Smooth muscle cell (in vitro differentiated cells): Measurements from ENCODE around the gene CHST12. TPM values are rescaled to one million over a fixed set of nuclear protein-coding genes. Genes with fewer than 3 reads are reported as not detected.
A peak's percentile ranks its signal among the peaks of the same experiment; 100 is the strongest.
"Not testable (repeated sequence)": the region's sequence is repeated elsewhere in the genome, so short reads cannot be mapped to it uniquely, and the experiment has no call there.

ENCODE experiments used
- DNase-seq: peaks from one replicate; lab custom pipeline; 2025; ENCODE audit not compliant: unreplicated experiment; lab: John Stamatoyannopoulos, UW
- H2AFZ ChIP-seq: fragments of 200-600 bp; sonication (generic); 2 replicates; pipeline ENCODE4 v1.6.0; 2016; ENCODE audit warnings: antibody characterized with exemption, low read depth, mild to moderate bottlenecking
- H3F3A ChIP-seq: fragments of 200-600 bp; sonication (generic); 2 replicates; pipeline ENCODE4 v1.6.0; 2017; ENCODE audit warnings: antibody characterized with exemption, low read depth
- H3K27ac ChIP-seq: fragments of 200-600 bp; sonication (generic); 2 replicates; pipeline ENCODE4 v1.5.1; 2016; ENCODE audit warnings: low read depth, mild to moderate bottlenecking
- H3K27me3 ChIP-seq: fragments of 200-600 bp; sonication (generic); 2 replicates; pipeline ENCODE4 v1.6.1; 2016; ENCODE audit warnings: low read depth, mild to moderate bottlenecking
- H3K36me3 ChIP-seq: fragments of 200-600 bp; sonication (generic); 2 replicates; pipeline ENCODE4 v1.5.1; 2016; ENCODE audit warnings: low read depth
- H3K4me1 ChIP-seq: fragments of 200-600 bp; sonication (generic); 2 replicates; pipeline ENCODE4 v1.5.1; 2016; ENCODE audit warnings: low read depth
- H3K4me2 ChIP-seq: fragments of 200-600 bp; sonication (generic); 2 replicates; pipeline ENCODE4 v1.6.0; 2016; ENCODE audit warnings: mild to moderate bottlenecking
- H3K4me3 ChIP-seq: fragments of 200-600 bp; sonication (generic); 2 replicates; pipeline ENCODE4 v1.5.1; 2016; ENCODE audit warnings: mild to moderate bottlenecking
- H3K79me2 ChIP-seq: fragments of 200-600 bp; sonication (generic); 2 replicates; pipeline ENCODE4 v1.6.0; 2016; ENCODE audit warnings: low read depth, mild to moderate bottlenecking
- H3K9ac ChIP-seq: fragments of 200-600 bp; sonication (generic); 2 replicates; pipeline ENCODE4 v1.6.0; 2016; ENCODE audit warnings: low read depth
- H3K9me3 ChIP-seq: fragments of 200-600 bp; sonication (generic); replicated peaks from 2 replicates; pipeline ENCODE4 v1.5.1; 2016; ENCODE audit warnings: low read depth
- H4K20me1 ChIP-seq: fragments of 200-600 bp; sonication (generic); 2 replicates; pipeline ENCODE4 v1.6.0; 2016; ENCODE audit warnings: low read depth
- CTCF ChIP-seq: fragments of 200-600 bp; sonication (generic); IDR thresholded peaks from 2 replicates; pipeline ENCODE4 v1.5.1; 2017; ENCODE audit warnings: borderline replicate concordance, mild to moderate bottlenecking, antibody characterized with exemption; ENCODE audit not compliant: insufficient read depth, poor library complexity, severe bottlenecking
- WGBS: methylation state at CpG from one replicate; pipeline ENCODE4 v1.1.7; 2016; ENCODE audit warnings: low lambda C conversion rate; 5-methylcytosine and 5-hydroxymethylcytosine counted together
- polyA plus RNA-seq: library from polyadenylated mRNA; unstranded; fragments of >200 nt; fragmentation: Nextera tagmentation; extraction: Ambion mirVana; gene quantifications from 2 replicates; pipeline ENCODE4 v1.2.1, GENCODE V29; 2016
- total RNA-seq: library from RNA; depleted of rRNA; stranded (reverse); fragments of >200 nt; gene quantifications from 2 replicates; pipeline ENCODE4 v1.2.3, GENCODE V29; 2014

Gene CHST12
- total and polyA plus RNA-seq, 2 experiments from 2014 or later: 10.1 to 19.7 TPM

GRCh38 chr7:2411815-2412586, 8.6 kb downstream of the CHST12 start:
- no peak overlapping the region for H3K9ac ChIP-seq
- H3K79me2 ChIP-seq: peaks cover 13% of the 10 kb centered on the region
- H3K27me3 ChIP-seq: no peaks in the 10 kb centered on the region
- H3K4me2 ChIP-seq: no peak overlapping the region
- 85% methylated on average over 12 of the region's 12 CpGs for WGBS
- no peaks in the 10 kb centered on the region for H3K4me1 ChIP-seq
- H3K36me3 ChIP-seq: no peaks in the 10 kb centered on the region
- peak overlapping the region; percentile 27 for H3K27ac ChIP-seq
- TF ChIP-seq CTCF: no peak
- H3K9me3 ChIP-seq: no peaks in the 10 kb centered on the region
- no peak for DNase-seq
- H2AFZ ChIP-seq: no peak overlapping the region
- peaks cover 5% of the 10 kb centered on the region for H3F3A ChIP-seq
- no peak overlapping the region for H3K4me3 ChIP-seq
- peaks cover 30% of the 10 kb centered on the region for H4K20me1 ChIP-seq

- Histone ChIP-seq H3K27me3 (no peaks in the 10 kb centered on the region), H3K4me2 (no peak overlapping the region), H3K9me3 (no peaks in the 10 kb centered on the region), H2AFZ (no peak overlapping the region), H3K79me2 (peaks cover 11% of the 10 kb centered on the region), H3K4me3 (no peak overlapping the region), H4K20me1 (peaks cover 28% of the 10 kb centered on the region), H3K4me1 (no peaks in the 10 kb centered on the region), H3K27ac (peak overlapping the region; percentile 27), H3K36me3 (no peaks in the 10 kb centered on the region), H3F3A (peaks cover 5% of the 10 kb centered on the region), H3K9ac (no peak overlapping the region)
- no peak for TF ChIP-seq CTCF
- no peak for DNase-seq
- 68% methylated on average over 3 of the region's 3 CpGs for WGBS
These were observed 9.3 kb downstream of the CHST12 start for GRCh38 chr7:2412587-2413201.

GRCh38 chr7:2416063-2416462, 12.7 kb downstream of the CHST12 start:
- Histone ChIP-seq H3K4me2 (no peak overlapping the region), H3K9ac (no peak overlapping the region), H3K4me1 (no peaks in the 10 kb centered on the region), H3F3A (peaks cover 5% of the 10 kb centered on the region), H3K9me3 (no peaks in the 10 kb centered on the region), H3K36me3 (no peaks in the 10 kb centered on the region), H3K27ac (no peak overlapping the region), H4K20me1 (peaks cover 15% of the 10 kb centered on the region), H3K4me3 (no peak overlapping the region), H3K79me2 (peaks cover 11% of the 10 kb centered on the region), H2AFZ (no peak overlapping the region), H3K27me3 (no peaks in the 10 kb centered on the region)
- 96% methylated on average over 5 of the region's 5 CpGs for WGBS
- no peak for TF ChIP-seq CTCF
- DNase-seq: no peak

GRCh38 chr7:2416650-2417049, 13.2 kb downstream of the CHST12 start:
- Histone ChIP-seq H3F3A (peaks cover 5% of the 10 kb centered on the region), H3K9me3 (no peaks in the 10 kb centered on the region), H3K4me3 (no peak overlapping the region), H3K79me2 (peaks cover 11% of the 10 kb centered on the region), H3K36me3 (no peaks in the 10 kb centered on the region), H3K4me2 (no peak overlapping the region), H3K27me3 (no peaks in the 10 kb centered on the region), H3K4me1 (no peaks in the 10 kb centered on the region), H4K20me1 (peaks cover 12% of the 10 kb centered on the region), H3K9ac (no peak overlapping the region), H3K27ac (no peak overlapping the region), H2AFZ (no peak overlapping the region)
- TF ChIP-seq CTCF: no peak
- WGBS: 91% methylated on average over 6 of the region's 6 CpGs
- no peak for DNase-seq

GRCh38 chr7:2417178-2417577, 13.8 kb downstream of the CHST12 start:
- H3K27me3 ChIP-seq, DNase-seq, H3K4me1 ChIP-seq, H4K20me1 ChIP-seq, H3F3A ChIP-seq, H3K27ac ChIP-seq, H3K4me2 ChIP-seq, H3K4me3 ChIP-seq, H3K9me3 ChIP-seq, H2AFZ ChIP-seq, H3K36me3 ChIP-seq, H3K9ac ChIP-seq: not testable (repeated sequence)
- H3K79me2 ChIP-seq: peaks cover 11% of the 10 kb centered on the region
- 100% methylated on average over 3 of the region's 3 CpGs for WGBS
